Stimulated activated effector memory CD8-positive, alpha-beta T cell treated with anti-CD3 and anti-CD28 coated beads, Interleukin-12 subunit alpha, Interleukin-12 subunit beta, amount 100 ng/mL, for 72 hours (primary cell): ENCODE results near the gene ITGA3.
"Not testable (repeated sequence)": the region's sequence is repeated elsewhere in the genome, so short reads cannot be mapped to it uniquely, and the experiment has no call there.

Experiments used
- ATAC-seq: fragments of 150-1000 bp; cut with Tn5 transposase; 2 replicates; pipeline ENCODE4 v1.10.0; 2021
- DNase-seq, 2 donors: peaks; one replicate each; pipeline ENCODE4 v3.0.0; 2021 to 2022; ENCODE audit warnings: low spot score in 2 of 2
- H3K27ac Mint-ChIP-seq: one replicate; pipeline ENCODE4 v1.8.0; 2022; ENCODE audit warnings: mild to moderate bottlenecking, mixed read lengths
- H3K36me3 Mint-ChIP-seq: one replicate; pipeline ENCODE4 v1.8.0; 2022; ENCODE audit warnings: mild to moderate bottlenecking, mixed read lengths
- H3K4me1 Mint-ChIP-seq: one replicate; pipeline ENCODE4 v1.8.0; 2022; ENCODE audit warnings: mixed read lengths
- H3K4me3 Mint-ChIP-seq: one replicate; pipeline ENCODE4 v1.8.0; 2022; ENCODE audit warnings: mild to moderate bottlenecking, mixed read lengths
- H3K9me3 Mint-ChIP-seq: one replicate; pipeline ENCODE4 v1.8.0; 2022; ENCODE audit warnings: mixed read lengths

ITGA3 gene

GRCh38 chr17:50056217-50056960 is 479 bp downstream of the ITGA3 start:
- Mint-ChIP-seq H3K9me3 (no peaks in the 10 kb centered on the region), H3K36me3 (no peaks in the 10 kb centered on the region), H3K27ac (peak overlapping the region; percentile 67), H3K4me3 (peak overlapping the region; percentile 86), H3K4me1 (peaks cover 34% of the 10 kb centered on the region)
- peak; percentile 44 to 81 for DNase-seq
- ATAC-seq: peak; percentile 77

GRCh38 chr17:50056961-50057330 is 1.0 kb downstream of the ITGA3 start:
- ATAC-seq: no peak
- Mint-ChIP-seq H3K36me3 (no peaks in the 10 kb centered on the region), H3K4me3 (peak overlapping the region; percentile 86), H3K9me3 (no peaks in the 10 kb centered on the region), H3K27ac (no peak overlapping the region), H3K4me1 (peaks cover 28% of the 10 kb centered on the region)
- no peak for DNase-seq

- ATAC-seq (no peak), DNase-seq (no peak)
- no peaks in the 10 kb centered on the region for H3K36me3 Mint-ChIP-seq
- no peaks in the 10 kb centered on the region for H3K9me3 Mint-ChIP-seq
- peak overlapping the region; percentile 27 for H3K27ac Mint-ChIP-seq
- H3K4me1 Mint-ChIP-seq: peaks cover 26% of the 10 kb centered on the region
- peak overlapping the region; percentile 86 for H3K4me3 Mint-ChIP-seq
These were observed 1.6 kb downstream of the ITGA3 start for GRCh38 chr17:50057521-50057991.

GRCh38 chr17:50058296-50058953 is 2.5 kb downstream of the ITGA3 start:
- no peak overlapping the region for H3K27ac Mint-ChIP-seq
- peaks cover 26% of the 10 kb centered on the region for H3K4me1 Mint-ChIP-seq
- H3K36me3 Mint-ChIP-seq: no peaks in the 10 kb centered on the region
- DNase-seq (no peak), ATAC-seq (no peak)
- no peaks in the 10 kb centered on the region for H3K9me3 Mint-ChIP-seq
- no peak overlapping the region for H3K4me3 Mint-ChIP-seq

- Mint-ChIP-seq H3K4me1 (peaks cover 26% of the 10 kb centered on the region), H3K27ac (no peak overlapping the region), H3K4me3 (no peak overlapping the region), H3K9me3 (no peaks in the 10 kb centered on the region), H3K36me3 (no peaks in the 10 kb centered on the region)
- ATAC-seq (no peak), DNase-seq (no peak)
These were observed 3.3 kb downstream of the ITGA3 start for GRCh38 chr17:50059256-50059655.

DNA sequence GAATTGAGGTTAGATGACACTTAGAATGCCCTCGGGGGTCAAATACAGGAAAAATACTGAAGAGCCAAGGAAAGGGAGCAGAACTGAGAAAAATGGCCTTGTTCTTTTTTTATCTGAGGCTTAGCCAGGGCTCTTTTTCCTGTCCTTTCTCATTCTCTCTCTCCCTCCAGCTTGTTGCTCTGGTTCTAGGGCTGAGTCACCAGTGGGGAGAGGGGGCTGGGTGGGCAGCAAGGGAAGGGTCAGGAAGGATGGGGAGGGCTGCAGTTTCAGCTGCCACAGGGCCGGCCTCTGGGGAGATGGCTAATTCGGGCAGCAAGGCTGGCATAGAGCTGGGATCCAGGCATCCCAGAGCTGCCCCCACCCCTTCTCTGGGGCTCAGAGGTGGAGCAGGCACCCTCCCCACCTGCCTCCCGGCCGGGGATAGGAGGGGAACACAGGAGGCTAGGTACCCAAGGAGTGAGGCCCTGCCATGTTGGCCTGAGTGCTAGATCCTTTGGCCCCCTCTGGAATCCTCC is 3.9 kb downstream of the ITGA3 start:
- DNase-seq (no peak), ATAC-seq (no peak)
- H3K36me3 Mint-ChIP-seq: no peaks in the 10 kb centered on the region
- H3K4me1 Mint-ChIP-seq: peaks cover 25% of the 10 kb centered on the region
- H3K4me3 Mint-ChIP-seq: no peak overlapping the region
- H3K27ac Mint-ChIP-seq: no peak overlapping the region
- H3K9me3 Mint-ChIP-seq: no peaks in the 10 kb centered on the region

DNA sequence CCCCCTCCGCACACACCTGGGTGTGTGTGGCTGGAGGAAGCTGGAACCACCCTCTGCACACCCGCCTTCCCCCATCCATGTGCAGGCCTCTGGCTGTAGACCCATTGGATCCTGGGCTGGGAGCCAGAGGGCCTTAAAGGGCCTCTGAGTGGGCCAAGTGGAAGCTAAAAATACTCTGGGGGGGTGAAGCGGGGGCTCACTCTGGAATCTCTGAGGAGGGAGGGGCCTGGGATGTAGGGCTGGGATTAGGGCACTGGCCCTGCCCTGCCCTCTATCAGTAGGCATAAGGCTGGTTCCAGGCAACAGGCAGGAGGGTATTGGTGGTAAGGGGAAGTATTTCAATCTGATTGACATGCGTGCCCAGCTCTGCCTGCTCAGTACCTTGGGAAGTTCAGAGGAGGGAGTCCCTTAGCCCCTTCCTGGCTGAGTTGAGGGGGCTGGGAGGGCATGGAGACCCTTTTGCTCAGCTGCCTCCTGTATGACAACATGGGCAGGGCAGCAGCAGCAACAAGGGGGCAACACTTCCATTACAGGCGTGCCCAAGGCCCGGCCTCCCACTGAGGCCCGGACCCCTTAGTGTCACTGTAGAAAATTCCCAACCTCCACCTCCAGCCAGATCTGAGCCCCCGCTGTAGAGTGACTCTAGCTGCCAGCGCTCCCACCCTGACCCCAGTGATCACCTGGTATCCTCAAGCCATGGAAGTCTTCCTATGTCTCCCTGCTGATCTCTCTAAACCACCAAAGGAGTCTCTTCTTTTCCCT is 5.2 kb downstream of the ITGA3 start:
- no peak for DNase-seq
- ATAC-seq: no peak

DNA sequence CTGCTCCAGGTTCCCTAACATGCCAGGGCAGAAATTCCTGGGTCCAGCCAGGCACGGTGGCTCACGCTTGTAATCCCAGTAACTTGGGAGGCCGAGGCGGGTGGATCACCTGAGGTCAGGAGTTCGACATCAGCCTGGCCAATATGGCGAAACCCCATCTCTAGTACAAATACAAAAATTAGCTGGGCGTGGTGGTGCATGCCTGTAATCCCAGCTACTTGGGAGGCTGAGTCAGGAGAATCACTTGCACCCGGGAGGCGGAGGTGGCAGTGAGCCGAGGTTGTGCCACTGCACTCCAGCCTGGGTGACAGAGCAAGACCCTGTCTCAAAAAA is 5.8 kb downstream of the ITGA3 start:
- not testable (repeated sequence) for H3K27ac Mint-ChIP-seq, H3K9me3 Mint-ChIP-seq, H3K4me3 Mint-ChIP-seq, H3K36me3 Mint-ChIP-seq, ATAC-seq, DNase-seq
- peaks cover 19% of the 10 kb centered on the region for H3K4me1 Mint-ChIP-seq

More for the DNA sequence above, 5.2 kb downstream of the ITGA3 start:
- Mint-ChIP-seq H3K36me3 (no peaks in the 10 kb centered on the region), H3K27ac (no peak overlapping the region), H3K4me1 (peaks cover 20% of the 10 kb centered on the region), H3K4me3 (no peak overlapping the region), H3K9me3 (no peaks in the 10 kb centered on the region)

DNA sequence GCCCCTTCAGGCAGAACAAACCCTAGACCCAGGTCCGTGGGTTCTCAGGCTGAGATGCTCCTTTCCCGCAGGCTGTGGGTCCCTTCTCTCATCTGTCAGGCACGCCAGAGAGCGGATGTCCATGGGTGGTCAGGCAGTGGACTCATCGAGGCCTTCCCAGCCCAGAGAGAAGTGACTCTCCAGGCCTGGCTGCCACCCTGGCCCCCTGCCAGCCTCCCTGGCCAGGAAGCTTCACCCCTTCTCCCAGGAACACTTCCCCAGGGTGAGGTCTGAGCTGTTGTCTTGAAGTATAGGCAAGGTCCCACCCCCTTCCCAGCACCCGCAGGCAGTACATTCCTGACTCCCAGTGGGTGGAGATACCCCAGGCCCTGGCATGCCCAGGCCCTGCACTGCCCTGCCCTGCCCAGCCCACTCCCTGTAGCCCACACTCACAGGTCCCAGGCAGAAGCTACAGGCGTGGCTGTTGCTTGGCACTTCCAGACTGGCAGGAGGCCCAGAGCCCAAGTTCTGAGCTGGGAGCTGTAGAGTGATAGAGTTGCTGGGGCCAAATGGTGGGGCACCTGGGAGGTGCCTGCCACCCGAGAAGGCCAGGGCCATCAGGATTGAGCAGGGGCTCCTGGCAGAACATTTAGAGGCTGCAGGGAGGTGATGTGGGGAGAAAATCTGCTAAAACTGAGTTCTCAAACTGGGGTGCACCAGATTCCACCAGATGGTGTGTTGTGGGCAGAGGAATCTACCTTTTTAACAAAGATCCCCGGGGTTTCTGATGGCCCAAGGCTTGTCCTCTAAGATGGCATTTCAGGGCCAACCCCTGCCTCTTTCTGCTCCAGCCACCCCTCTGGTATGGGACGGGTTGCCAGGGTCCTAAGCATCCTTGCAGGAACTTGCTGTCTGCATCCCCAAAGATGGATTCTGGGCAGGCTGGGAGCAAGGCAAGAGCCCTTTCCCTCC is 6.7 kb downstream of the ITGA3 start:
- H3K27ac Mint-ChIP-seq: no peak overlapping the region
- H3K4me3 Mint-ChIP-seq: no peak overlapping the region
- H3K4me1 Mint-ChIP-seq: peaks cover 10% of the 10 kb centered on the region
- ATAC-seq (no peak), DNase-seq (no peak)
- H3K9me3 Mint-ChIP-seq: no peaks in the 10 kb centered on the region
- H3K36me3 Mint-ChIP-seq: no peaks in the 10 kb centered on the region

GRCh38 chr17:50063561-50064252 is 7.8 kb downstream of the ITGA3 start:
- Mint-ChIP-seq H3K36me3 (no peaks in the 10 kb centered on the region), H3K4me3 (no peak overlapping the region), H3K27ac (peak overlapping the region; percentile 19), H3K4me1 (peaks cover 5% of the 10 kb centered on the region), H3K9me3 (no peaks in the 10 kb centered on the region)
- ATAC-seq (no peak), DNase-seq (no peak)

- no peak overlapping the region for H3K4me3 Mint-ChIP-seq
- no peaks in the 10 kb centered on the region for H3K9me3 Mint-ChIP-seq
- no peaks in the 10 kb centered on the region for H3K36me3 Mint-ChIP-seq
- peaks cover 2% of the 10 kb centered on the region for H3K4me1 Mint-ChIP-seq
- H3K27ac Mint-ChIP-seq: no peak overlapping the region
- DNase-seq (no peak), ATAC-seq (no peak)
These were observed 8.5 kb downstream of the ITGA3 start for GRCh38 chr17:50064253-50065001.

DNA sequence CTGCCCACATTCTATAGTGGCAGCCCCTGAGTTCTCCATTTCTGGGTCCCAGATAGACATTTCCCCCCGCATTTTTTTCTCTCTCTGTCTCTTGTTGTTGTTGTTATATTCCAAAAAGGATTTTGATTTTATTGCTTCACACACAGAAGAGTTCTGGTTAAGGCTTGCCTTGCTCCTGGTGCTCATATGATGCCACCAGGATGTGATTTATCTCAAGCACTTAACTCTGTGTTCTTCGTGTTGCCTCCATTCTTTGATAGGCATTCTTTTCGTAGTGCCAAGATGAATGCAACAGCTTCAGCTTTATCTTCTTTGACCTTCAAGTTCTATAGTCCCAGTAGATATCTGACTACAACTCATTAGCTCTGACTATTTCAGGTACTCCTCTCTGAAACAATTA is 9.1 kb downstream of the ITGA3 start:
- Mint-ChIP-seq H3K36me3 (no peaks in the 10 kb centered on the region), H3K4me1 (no peaks in the 10 kb centered on the region), H3K9me3 (no peaks in the 10 kb centered on the region), H3K4me3 (no peak overlapping the region), H3K27ac (no peak overlapping the region)
- ATAC-seq (no peak), DNase-seq (no peak)

DNA sequence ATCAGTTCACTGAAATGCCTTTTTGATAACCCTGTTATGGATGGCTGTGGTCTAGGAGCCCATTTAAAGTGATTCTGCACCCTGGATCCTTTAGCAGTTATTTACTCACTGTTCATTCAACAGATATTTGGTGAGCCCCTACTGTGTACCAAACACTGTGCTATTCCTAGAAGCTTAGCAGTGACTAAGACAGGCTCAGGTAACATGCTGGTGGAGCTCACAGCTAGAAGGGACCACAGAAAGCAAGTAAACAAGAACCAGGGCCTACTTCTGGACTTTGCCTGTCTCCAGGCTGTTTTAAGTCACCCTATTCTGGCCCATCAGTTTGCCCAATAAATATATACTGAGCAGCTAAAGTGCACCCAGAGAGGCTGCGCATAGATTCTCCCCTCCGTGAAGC is 11.1 kb downstream of the ITGA3 start:
- Mint-ChIP-seq H3K4me1 (no peaks in the 10 kb centered on the region), H3K36me3 (no peaks in the 10 kb centered on the region), H3K9me3 (no peaks in the 10 kb centered on the region), H3K27ac (no peak overlapping the region), H3K4me3 (no peak overlapping the region)
- no peak for ATAC-seq
- DNase-seq: no peak

- no peak overlapping the region for H3K27ac Mint-ChIP-seq
- no peaks in the 10 kb centered on the region for H3K4me1 Mint-ChIP-seq
- ATAC-seq: no peak
- no peaks in the 10 kb centered on the region for H3K36me3 Mint-ChIP-seq
- no peaks in the 10 kb centered on the region for H3K9me3 Mint-ChIP-seq
- DNase-seq: no peak
- no peak overlapping the region for H3K4me3 Mint-ChIP-seq
These were observed 12.1 kb downstream of the ITGA3 start for GRCh38 chr17:50067996-50068395.
